NCI-H146 treated with DMSO at 0.1 percent for 48 hours (cell line): ENCODE data around the gene LMX1A.

Experiments used
- DNase-seq: peaks from one replicate; lab custom pipeline; 2025; ENCODE audit not compliant: unreplicated experiment; lab: John Stamatoyannopoulos, UW

LMX1A gene

GRCh38 chr1:165169028-165169427 is 187.5 kb downstream of the LMX1A start:
- no peak for DNase-seq

- no peak for DNase-seq
Measured at GRCh38 chr1:165168467-165168866, 188.0 kb downstream of the LMX1A start.

- no peak for DNase-seq
Measured at GRCh38 chr1:165162671-165163241, 193.8 kb downstream of the LMX1A start.

GRCh38 chr1:165161130-165161529 is 195.4 kb downstream of the LMX1A start:
- DNase-seq: no peak

- DNase-seq: no peak
Measured at GRCh38 chr1:165153182-165153581, 203.3 kb downstream of the LMX1A start.

- no peak for DNase-seq
Measured at GRCh38 chr1:165152727-165153126, 203.8 kb downstream of the LMX1A start.

- DNase-seq: no peak
Measured at GRCh38 chr1:165152109-165152508, 204.4 kb downstream of the LMX1A start.
